ENCODE measurements around the gene PDE4B. TPM values are rescaled to one million over a fixed set of nuclear protein-coding genes. Genes with fewer than 3 reads are reported as not detected.

PDE4B gene
- total RNA-seq, 2 experiments from 2014 or later: 23.4 to 26.2 TPM

DNA sequence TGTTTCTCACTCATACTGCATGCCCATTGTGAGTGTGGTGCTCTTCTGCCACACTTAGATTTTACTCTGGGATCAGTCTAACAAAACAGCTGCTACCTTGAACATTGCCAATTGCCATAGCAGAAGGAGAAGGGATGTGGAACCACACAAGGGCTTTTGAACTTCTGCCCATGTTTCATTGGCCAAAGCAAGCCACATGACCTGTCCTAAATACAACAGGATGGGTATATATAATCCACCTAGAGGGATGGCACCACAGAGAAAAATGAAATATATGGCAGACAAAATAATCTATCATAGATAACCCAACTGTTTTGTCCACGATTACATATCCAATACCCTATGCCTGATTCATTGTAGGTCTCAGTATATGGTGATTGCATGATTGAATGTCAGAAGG is 26.3 kb downstream of the PDE4B start:
- intact Hi-C loops (cut with micrococcal nuclease): loop anchor here (10.0 kb wide), 2 partner anchors 424 to 1866 kb away; partner anchors contain the start of gene GADD45A
- no peak for DNase-seq
- no peak overlapping the region for H3K4me3 Mint-ChIP-seq
- CTCF ChIA-PET: no interaction called here
- no peak overlapping the region for H3K27ac Mint-ChIP-seq
- H3K4me1 Mint-ChIP-seq (ENCODE audit: low read depth): no peaks in the 10 kb centered on the region
- H3K36me3 Mint-ChIP-seq (ENCODE audit: low read depth): no peaks in the 10 kb centered on the region
- H3K9me3 Mint-ChIP-seq: no peaks in the 10 kb centered on the region
- H3K27me3 Mint-ChIP-seq (ENCODE audit: low read depth): peaks cover 6% of the 10 kb centered on the region

DNA sequence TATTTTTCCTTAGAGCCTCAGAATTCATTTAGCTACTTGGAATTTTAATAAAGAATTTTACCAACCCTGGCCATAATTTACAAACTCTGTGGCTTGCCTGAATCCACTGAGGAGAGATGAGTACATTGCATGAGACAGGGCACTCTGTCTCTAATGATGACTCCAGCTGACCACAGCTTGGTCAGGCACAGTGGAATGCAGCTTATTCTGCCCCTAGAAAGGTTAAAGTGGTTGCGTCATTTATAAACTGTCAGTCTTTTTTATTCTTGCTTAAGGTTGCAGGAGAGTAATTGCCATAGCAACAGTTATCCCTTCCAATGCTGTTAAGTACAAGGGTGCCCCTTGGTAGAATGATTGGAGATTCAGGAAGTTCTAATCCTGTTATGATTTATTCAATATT is 28.3 kb downstream of the PDE4B start:
- Mint-ChIP-seq H3K9me3 (no peaks in the 10 kb centered on the region), H3K27me3 (ENCODE audit: low read depth) (peaks cover 9% of the 10 kb centered on the region), H3K27ac (no peak overlapping the region), H3K4me3 (no peak overlapping the region), H3K36me3 (ENCODE audit: low read depth) (no peaks in the 10 kb centered on the region), H3K4me1 (ENCODE audit: low read depth) (no peaks in the 10 kb centered on the region)
- CTCF ChIA-PET: interaction anchor here (0.8 to 1.0 kb wide), 2 partner anchors 10 to 24 kb away, joined by 3 to 4 read pairs; no protein-coding TSS in a partner anchor
- intact Hi-C loops (cut with micrococcal nuclease): no loop called here
- no peak for DNase-seq

- Mint-ChIP-seq H3K9me3 (no peaks in the 10 kb centered on the region), H3K4me3 (no peak overlapping the region), H3K36me3 (ENCODE audit: low read depth) (no peaks in the 10 kb centered on the region), H3K27me3 (ENCODE audit: low read depth) (peaks cover 9% of the 10 kb centered on the region), H3K4me1 (ENCODE audit: low read depth) (no peaks in the 10 kb centered on the region), H3K27ac (no peak overlapping the region)
- CTCF ChIA-PET: interaction anchor here (1.0 kb wide), 1 partner anchor 9 kb away, joined by 4 read pairs; no protein-coding TSS in a partner anchor
- intact Hi-C loops (cut with micrococcal nuclease): no loop called here
- no peak for DNase-seq
Observed at GRCh38 chr1:65821386-65821785, 28.7 kb downstream of the PDE4B start.

- H3K4me1 Mint-ChIP-seq (ENCODE audit: low read depth): no peaks in the 10 kb centered on the region
- no peaks in the 10 kb centered on the region for H3K36me3 Mint-ChIP-seq (ENCODE audit: low read depth)
- peaks cover 14% of the 10 kb centered on the region for H3K27me3 Mint-ChIP-seq (ENCODE audit: low read depth)
- intact Hi-C loops (cut with micrococcal nuclease): no loop called here
- no peaks in the 10 kb centered on the region for H3K9me3 Mint-ChIP-seq
- no peak for DNase-seq
- H3K27ac Mint-ChIP-seq: no peak overlapping the region
- CTCF ChIA-PET: no interaction called here
- no peak overlapping the region for H3K4me3 Mint-ChIP-seq
Observed at GRCh38 chr1:65824103-65824502, 31.4 kb downstream of the PDE4B start.

- H3K27ac Mint-ChIP-seq: no peak overlapping the region
- no peaks in the 10 kb centered on the region for H3K4me1 Mint-ChIP-seq (ENCODE audit: low read depth)
- CTCF ChIA-PET: no interaction called here
- no peak overlapping the region for H3K4me3 Mint-ChIP-seq
- DNase-seq: no peak
- no peaks in the 10 kb centered on the region for H3K36me3 Mint-ChIP-seq (ENCODE audit: low read depth)
- H3K27me3 Mint-ChIP-seq (ENCODE audit: low read depth): peaks cover 16% of the 10 kb centered on the region
- intact Hi-C loops (cut with micrococcal nuclease): no loop called here
- no peaks in the 10 kb centered on the region for H3K9me3 Mint-ChIP-seq
Observed at GRCh38 chr1:65825741-65826140, 33.0 kb downstream of the PDE4B start.

GRCh38 chr1:65826782-65827181 is 34.1 kb downstream of the PDE4B start:
- Mint-ChIP-seq H3K9me3 (no peaks in the 10 kb centered on the region), H3K27ac (no peak overlapping the region), H3K27me3 (ENCODE audit: low read depth) (peaks cover 16% of the 10 kb centered on the region), H3K4me1 (ENCODE audit: low read depth) (no peaks in the 10 kb centered on the region), H3K4me3 (no peak overlapping the region), H3K36me3 (ENCODE audit: low read depth) (no peaks in the 10 kb centered on the region)
- DNase-seq: no peak
- CTCF ChIA-PET: no interaction called here
- intact Hi-C loops (cut with micrococcal nuclease): no loop called here

DNA sequence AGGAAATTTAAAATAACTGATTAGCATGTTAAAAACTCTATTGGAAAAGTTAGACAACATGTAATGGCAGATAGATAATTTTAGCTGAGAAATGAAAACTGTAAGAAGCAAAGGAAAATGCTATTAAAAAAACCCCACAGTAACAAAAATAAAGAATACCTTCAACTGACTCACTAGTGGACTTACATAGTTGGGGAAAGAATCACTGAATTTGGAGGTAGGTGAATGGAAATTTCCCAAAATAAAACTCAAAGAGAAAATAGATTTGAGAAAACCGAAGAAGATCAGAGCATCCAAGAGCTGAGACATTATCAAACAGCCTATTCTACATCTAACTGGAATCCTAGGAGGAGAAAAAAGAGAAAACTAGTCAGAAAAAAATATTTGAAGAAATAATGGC is 34.7 kb downstream of the PDE4B start:
- CTCF ChIA-PET: no interaction called here
- Mint-ChIP-seq H3K9me3 (no peaks in the 10 kb centered on the region), H3K4me3 (no peak overlapping the region), H3K27me3 (ENCODE audit: low read depth) (peaks cover 16% of the 10 kb centered on the region), H3K36me3 (ENCODE audit: low read depth) (no peaks in the 10 kb centered on the region), H3K4me1 (ENCODE audit: low read depth) (no peaks in the 10 kb centered on the region), H3K27ac (no peak overlapping the region)
- intact Hi-C loops (cut with micrococcal nuclease): no loop called here
- DNase-seq: no peak

- H3K27me3 Mint-ChIP-seq (ENCODE audit: low read depth): peaks cover 7% of the 10 kb centered on the region
- DNase-seq: no peak
- H3K4me3 Mint-ChIP-seq: no peak overlapping the region
- intact Hi-C loops (cut with micrococcal nuclease): no loop called here
- CTCF ChIA-PET: interaction anchor here (0.9 kb wide), 1 partner anchor 9 kb away, joined by 4 read pairs; no protein-coding TSS in a partner anchor
- H3K9me3 Mint-ChIP-seq: no peaks in the 10 kb centered on the region
- no peaks in the 10 kb centered on the region for H3K4me1 Mint-ChIP-seq (ENCODE audit: low read depth)
- H3K36me3 Mint-ChIP-seq (ENCODE audit: low read depth): no peaks in the 10 kb centered on the region
- no peak overlapping the region for H3K27ac Mint-ChIP-seq
Observed at GRCh38 chr1:65830306-65830705, 37.6 kb downstream of the PDE4B start.

GRCh38 chr1:65832296-65832695 is 39.6 kb downstream of the PDE4B start:
- no peaks in the 10 kb centered on the region for H3K4me1 Mint-ChIP-seq (ENCODE audit: low read depth)
- DNase-seq: no peak
- intact Hi-C loops (cut with micrococcal nuclease): no loop called here
- H3K9me3 Mint-ChIP-seq: no peaks in the 10 kb centered on the region
- CTCF ChIA-PET: no interaction called here
- peaks cover 6% of the 10 kb centered on the region for H3K27me3 Mint-ChIP-seq (ENCODE audit: low read depth)
- H3K27ac Mint-ChIP-seq: no peak overlapping the region
- H3K4me3 Mint-ChIP-seq: no peak overlapping the region
- no peaks in the 10 kb centered on the region for H3K36me3 Mint-ChIP-seq (ENCODE audit: low read depth)

DNA sequence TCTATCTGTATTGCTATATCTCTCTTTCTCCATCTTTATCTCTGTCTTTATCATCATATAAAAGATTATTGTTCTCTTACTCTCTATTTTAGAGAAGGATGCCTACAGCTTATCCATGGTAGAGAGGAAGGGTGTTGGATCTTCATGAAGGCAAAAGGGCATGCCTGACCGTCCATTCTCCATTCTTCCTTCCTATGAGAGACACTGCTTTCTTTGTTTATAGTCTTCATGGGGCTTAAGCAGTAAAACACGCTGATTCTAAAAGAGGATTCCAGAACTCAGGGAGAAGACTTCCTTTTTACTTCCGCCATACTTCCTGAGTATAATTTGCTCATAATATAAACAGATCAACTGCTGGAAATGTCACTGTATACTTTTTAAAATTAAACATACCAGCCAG is 44.0 kb downstream of the PDE4B start:
- Mint-ChIP-seq H3K36me3 (ENCODE audit: low read depth) (no peaks in the 10 kb centered on the region), H3K4me1 (ENCODE audit: low read depth) (no peaks in the 10 kb centered on the region), H3K27ac (no peak overlapping the region), H3K9me3 (no peaks in the 10 kb centered on the region), H3K4me3 (no peak overlapping the region), H3K27me3 (ENCODE audit: low read depth) (peaks cover 7% of the 10 kb centered on the region)
- intact Hi-C loops (cut with micrococcal nuclease): no loop called here
- CTCF ChIA-PET: no interaction called here
- DNase-seq: no peak

DNA sequence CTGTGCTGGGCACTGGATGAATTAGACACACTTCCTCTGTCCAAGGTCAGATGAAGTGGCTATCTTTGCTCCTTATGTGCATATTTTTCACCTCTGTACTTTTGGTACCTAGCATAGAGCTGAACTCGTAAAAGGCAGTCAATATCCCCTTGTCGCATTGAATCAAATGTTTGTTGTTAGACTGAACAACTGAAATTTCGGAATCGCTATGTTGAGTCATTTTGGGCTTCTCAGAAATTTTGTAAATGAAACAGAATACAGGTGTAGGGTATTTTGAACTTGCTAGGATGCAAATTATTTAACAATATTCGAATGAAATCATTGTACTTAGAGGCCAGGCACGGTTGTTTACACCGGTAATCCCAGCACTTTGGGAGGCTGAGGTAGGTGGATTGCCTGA is 48.0 kb downstream of the PDE4B start:
- Mint-ChIP-seq H3K27me3 (ENCODE audit: low read depth) (peaks cover 7% of the 10 kb centered on the region), H3K4me1 (ENCODE audit: low read depth) (no peaks in the 10 kb centered on the region), H3K4me3 (no peak overlapping the region), H3K27ac (no peak overlapping the region), H3K36me3 (ENCODE audit: low read depth) (no peaks in the 10 kb centered on the region), H3K9me3 (no peaks in the 10 kb centered on the region)
- no peak for DNase-seq
- intact Hi-C loops (cut with micrococcal nuclease): no loop called here
- CTCF ChIA-PET: no interaction called here

DNA sequence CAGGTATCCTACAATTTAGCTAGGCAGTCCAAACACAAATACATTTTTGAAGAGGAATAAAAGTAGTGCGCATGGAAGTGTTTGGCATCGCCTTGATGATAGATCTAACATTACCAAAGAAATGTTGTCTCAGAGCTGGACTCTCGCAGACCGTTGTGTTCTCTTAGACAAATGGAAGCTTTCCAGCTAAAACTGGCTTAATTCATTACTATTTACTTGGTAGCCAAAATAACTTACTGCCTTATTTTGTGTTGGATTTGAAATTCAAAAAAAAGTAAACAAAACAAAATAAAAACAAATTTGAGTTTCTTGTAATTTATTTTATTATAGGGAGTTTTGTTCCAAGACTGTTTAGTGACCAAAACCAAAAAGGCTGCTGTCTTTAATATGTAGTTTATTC is 51.6 kb downstream of the PDE4B start:
- H3K36me3 Mint-ChIP-seq (ENCODE audit: low read depth): no peaks in the 10 kb centered on the region
- no peaks in the 10 kb centered on the region for H3K27me3 Mint-ChIP-seq (ENCODE audit: low read depth)
- DNase-seq: no peak
- CTCF ChIA-PET: interaction anchor here (0.5 kb wide), 1 partner anchor 43 kb away, joined by 3 read pairs; no protein-coding TSS in a partner anchor
- intact Hi-C loops (cut with micrococcal nuclease): no loop called here
- H3K27ac Mint-ChIP-seq: no peak overlapping the region
- peaks cover 6% of the 10 kb centered on the region for H3K9me3 Mint-ChIP-seq
- no peak overlapping the region for H3K4me3 Mint-ChIP-seq
- no peaks in the 10 kb centered on the region for H3K4me1 Mint-ChIP-seq (ENCODE audit: low read depth)

GRCh38 chr1:65844821-65845534 is 52.3 kb downstream of the PDE4B start:
- H3K4me1 Mint-ChIP-seq (ENCODE audit: low read depth): no peaks in the 10 kb centered on the region
- H3K27ac Mint-ChIP-seq: no peak overlapping the region
- no peak overlapping the region for H3K4me3 Mint-ChIP-seq
- no peaks in the 10 kb centered on the region for H3K27me3 Mint-ChIP-seq (ENCODE audit: low read depth)
- intact Hi-C loops (cut with micrococcal nuclease): no loop called here
- H3K36me3 Mint-ChIP-seq (ENCODE audit: low read depth): no peaks in the 10 kb centered on the region
- no peak for DNase-seq
- CTCF ChIA-PET: interaction anchor here (0.5 to 0.6 kb wide), 2 partner anchors 24 to 44 kb away, joined by 3 read pairs; no protein-coding TSS in a partner anchor
- peaks cover 11% of the 10 kb centered on the region for H3K9me3 Mint-ChIP-seq

Measured in activated naive CD4-positive, alpha-beta T cell treated with anti-CD3 and anti-CD28 coated beads for 36 hours (primary cell).